HG03045 (cell line): ENCODE measurements around the gene KLHDC8A.
"Not testable (repeated sequence)": the region's sequence is repeated elsewhere in the genome, so short reads cannot be mapped to it uniquely, and the experiment has no call there.

Experiments
- ATAC-seq: cut with Tn5 transposase; IDR thresholded peaks from one replicate; pipeline ENCODE4 v1.9.1; 2021; ENCODE audit warnings: mild to moderate bottlenecking, moderate library complexity; ENCODE audit not compliant: unreplicated experiment

The KLHDC8A gene, protein sequence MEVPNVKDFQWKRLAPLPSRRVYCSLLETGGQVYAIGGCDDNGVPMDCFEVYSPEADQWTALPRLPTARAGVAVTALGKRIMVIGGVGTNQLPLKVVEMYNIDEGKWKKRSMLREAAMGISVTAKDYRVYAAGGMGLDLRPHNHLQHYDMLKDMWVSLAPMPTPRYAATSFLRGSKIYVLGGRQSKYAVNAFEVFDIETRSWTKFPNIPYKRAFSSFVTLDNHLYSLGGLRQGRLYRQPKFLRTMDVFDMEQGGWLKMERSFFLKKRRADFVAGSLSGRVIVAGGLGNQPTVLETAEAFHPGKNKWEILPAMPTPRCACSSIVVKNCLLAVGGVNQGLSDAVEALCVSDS

GRCh38 chr1:205356440-205357139 is at the start of gene KLHDC8A:
Gene KLHDC8A, minus strand, starts transcription at chr1:205356922. Its CDS starts 13,318 bp downstream, at chr1:205343604.
- ATAC-seq: no peak

DNA sequence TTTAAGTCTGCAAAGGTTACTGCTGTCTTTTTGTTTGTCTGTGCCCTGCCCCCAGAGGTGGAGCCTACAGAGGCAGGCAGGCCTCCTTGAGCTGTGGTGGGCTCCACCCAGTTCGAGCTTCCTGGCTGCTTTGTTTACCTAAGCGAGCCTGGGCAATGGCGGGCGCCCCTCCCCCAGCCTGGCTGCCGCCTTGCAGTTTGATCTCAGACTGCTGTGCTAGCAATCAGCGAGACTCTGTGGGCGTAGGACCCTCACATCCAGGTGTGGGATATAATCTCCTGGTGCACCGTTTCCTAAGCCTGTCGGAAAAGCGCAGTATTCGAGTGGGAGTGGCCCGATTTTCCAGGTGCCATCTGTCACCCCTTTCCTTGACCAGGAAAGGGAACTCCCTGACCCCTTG is 49.5 kb upstream of the KLHDC8A start:
- not testable (repeated sequence) for ATAC-seq

GRCh38 chr1:205404484-205404883 is 47.8 kb upstream of the KLHDC8A start:
- not testable (repeated sequence) for ATAC-seq

GRCh38 chr1:205398586-205398985 is 41.9 kb upstream of the KLHDC8A start:
- ATAC-seq: no peak

- no peak for ATAC-seq
Measured at GRCh38 chr1:205396967-205397616, 40.4 kb upstream of the KLHDC8A start.

GRCh38 chr1:205395616-205396015 is 38.9 kb upstream of the KLHDC8A start:
- no peak for ATAC-seq

DNA sequence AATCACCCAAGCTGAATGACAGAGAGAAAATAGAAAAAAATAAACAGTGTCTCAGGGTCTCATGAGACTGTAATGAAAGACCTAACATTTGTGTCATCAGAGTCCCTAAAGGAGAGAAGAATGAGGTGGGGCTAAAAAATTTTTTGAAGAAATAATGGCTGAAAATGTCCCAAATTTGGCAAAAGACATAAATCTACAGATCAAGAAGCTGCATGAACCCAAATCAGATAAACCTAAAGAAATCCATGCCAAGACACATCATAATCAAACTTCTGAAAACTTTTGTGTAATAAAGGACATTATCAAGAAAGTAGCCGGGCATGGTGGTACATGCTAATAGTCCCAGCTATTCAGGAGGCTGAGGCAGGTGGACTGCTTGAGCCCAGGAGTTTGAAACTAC is 35.9 kb upstream of the KLHDC8A start:
- no peak for ATAC-seq

DNA sequence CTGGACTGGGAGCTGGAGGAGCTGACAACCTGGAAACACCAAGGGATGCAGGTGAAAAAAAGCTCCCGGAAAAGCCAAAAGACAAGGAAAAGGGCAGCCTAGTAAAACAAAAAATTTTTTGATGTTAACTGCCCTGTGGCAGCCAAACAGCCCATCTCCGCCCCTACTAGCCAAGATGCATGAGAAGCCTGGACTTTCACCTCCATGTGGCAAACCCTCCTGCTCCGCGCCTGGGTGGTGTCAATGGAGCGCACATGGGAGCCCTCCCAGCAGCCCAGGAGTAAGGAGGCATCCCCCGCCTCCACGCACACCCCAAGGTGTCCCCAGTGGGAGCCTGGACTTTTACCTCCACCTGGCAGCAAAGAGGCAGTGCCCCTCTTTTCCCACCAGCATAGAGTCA is 34.7 kb upstream of the KLHDC8A start:
- no peak for ATAC-seq

DNA sequence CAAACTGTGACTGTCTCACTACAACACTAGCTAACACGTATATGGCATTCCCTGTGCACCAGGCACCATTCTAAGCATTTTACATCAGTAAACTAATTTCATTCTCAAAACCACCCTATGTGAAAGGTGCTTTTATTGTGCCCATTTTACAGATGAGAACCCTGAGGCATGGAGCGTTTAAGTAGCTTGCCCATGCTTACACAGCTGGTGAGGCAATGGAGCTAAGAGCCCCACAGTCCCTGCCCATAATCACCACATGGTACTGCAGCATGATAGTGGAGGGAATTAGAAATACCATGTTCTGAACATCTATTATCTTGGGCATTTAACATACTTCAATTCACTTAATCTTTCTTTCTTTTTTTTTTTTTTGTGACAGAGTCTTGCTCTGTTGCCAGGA is 31.1 kb upstream of the KLHDC8A start:
- ATAC-seq: no peak

GRCh38 chr1:205382990-205383389 is 26.3 kb upstream of the KLHDC8A start:
- ATAC-seq: not testable (repeated sequence)

GRCh38 chr1:205382561-205382960 is 25.8 kb upstream of the KLHDC8A start:
- ATAC-seq: no peak

DNA sequence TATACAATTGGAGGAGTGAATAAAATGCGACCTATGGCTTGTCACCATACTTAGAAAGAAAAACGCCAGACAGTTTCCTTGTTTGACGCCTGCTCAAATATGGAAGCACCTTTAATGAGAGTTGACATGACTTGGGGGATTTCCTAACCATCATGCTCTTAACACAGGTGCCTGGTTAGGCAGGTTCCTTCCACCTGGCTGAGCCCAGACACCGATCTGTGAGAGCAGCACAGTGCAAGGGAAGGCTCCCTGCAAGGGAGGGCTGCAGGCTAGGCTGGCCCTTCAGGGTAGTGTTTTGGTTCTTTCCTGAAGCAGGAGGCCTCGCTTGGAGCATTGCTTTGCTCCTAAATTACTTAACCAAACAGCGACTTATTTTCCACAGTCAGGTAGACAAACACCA is 24.6 kb upstream of the KLHDC8A start:
- no peak for ATAC-seq

GRCh38 chr1:205380882-205381281 is 24.2 kb upstream of the KLHDC8A start:
- no peak for ATAC-seq

DNA sequence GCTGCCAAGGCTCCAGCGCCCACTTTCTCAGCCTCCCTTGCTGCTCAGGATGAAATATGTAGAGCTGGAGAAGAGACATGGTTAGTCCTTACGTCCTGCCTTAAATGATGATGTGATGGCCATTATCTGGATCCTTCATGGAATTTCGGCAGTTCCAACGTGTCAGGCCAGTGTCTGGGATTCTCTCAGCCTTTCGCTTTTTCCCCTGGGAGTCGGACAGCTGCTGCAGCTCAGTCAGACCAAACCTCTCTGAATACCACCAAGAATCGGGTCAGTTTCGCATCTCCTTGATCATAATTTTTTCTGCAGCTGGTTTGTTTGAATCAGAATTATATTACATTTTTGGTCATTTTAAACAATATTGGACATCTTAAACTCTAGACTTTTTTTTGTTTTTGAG is 22.3 kb upstream of the KLHDC8A start:
- ATAC-seq: no peak

- ATAC-seq: no peak
Measured at GRCh38 chr1:205377355-205377754, 20.6 kb upstream of the KLHDC8A start.

GRCh38 chr1:205376739-205377138 is 20.0 kb upstream of the KLHDC8A start:
- no peak for ATAC-seq

GRCh38 chr1:205375835-205376545 is 19.3 kb upstream of the KLHDC8A start:
- no peak for ATAC-seq

DNA sequence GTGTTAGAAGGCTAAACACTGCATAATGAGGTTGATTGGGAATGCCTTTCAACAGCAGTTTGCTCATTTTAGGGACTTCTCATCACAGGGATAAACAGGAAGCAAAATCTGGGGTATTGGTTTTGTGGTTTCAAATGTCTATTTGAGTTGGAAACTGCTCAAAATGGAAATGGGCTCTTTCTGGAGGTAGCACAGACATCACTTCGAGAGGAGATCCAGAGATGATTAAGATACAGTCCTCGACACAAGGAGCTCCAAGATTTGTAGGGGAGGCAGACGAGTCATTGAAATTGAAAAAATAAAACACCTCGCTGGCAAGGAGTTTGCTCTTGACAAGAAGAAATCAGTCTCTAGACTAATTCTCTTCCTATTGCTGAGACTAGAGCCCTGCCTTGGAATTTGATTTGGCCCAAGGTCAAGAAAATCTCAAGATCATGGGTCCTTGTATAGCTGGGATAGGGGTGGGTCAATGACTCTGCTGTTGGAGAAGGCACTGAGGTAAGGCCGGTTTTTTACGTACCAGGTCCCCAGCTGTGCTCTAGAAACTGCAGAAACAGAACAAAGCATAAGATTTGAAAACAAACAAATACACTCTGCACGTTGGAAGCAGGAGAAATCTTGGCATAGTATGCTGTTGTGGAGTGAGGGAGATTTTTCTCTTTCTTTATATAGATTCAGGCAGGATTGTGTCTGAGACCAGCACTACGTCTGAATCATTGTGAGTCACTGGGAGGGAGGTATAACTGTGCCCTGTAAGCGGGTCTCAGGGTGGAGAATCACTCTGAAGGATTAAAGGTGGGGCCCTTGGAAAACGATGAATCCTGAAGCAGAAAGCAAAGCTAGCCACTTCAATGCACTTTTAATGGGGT is 17.7 kb upstream of the KLHDC8A start:
- no peak for ATAC-seq

DNA sequence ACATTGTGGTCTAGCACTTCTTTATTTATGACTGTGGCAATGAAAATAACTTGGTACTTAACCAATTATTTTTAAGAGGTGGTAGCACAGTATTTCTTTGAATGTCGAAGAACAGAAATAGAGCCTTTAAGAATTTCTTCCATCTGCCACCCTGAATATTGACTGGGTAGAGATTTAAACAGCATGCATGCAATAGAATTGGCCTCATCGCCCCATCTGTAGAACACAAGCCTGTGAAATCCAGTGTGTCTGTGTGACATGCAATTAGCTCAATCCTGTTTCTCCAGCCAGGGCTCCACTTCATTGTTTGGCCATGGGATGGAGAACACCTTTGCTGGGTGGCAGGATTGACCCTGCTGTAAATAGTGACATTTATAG is 17.1 kb upstream of the KLHDC8A start:
- ATAC-seq: no peak

DNA sequence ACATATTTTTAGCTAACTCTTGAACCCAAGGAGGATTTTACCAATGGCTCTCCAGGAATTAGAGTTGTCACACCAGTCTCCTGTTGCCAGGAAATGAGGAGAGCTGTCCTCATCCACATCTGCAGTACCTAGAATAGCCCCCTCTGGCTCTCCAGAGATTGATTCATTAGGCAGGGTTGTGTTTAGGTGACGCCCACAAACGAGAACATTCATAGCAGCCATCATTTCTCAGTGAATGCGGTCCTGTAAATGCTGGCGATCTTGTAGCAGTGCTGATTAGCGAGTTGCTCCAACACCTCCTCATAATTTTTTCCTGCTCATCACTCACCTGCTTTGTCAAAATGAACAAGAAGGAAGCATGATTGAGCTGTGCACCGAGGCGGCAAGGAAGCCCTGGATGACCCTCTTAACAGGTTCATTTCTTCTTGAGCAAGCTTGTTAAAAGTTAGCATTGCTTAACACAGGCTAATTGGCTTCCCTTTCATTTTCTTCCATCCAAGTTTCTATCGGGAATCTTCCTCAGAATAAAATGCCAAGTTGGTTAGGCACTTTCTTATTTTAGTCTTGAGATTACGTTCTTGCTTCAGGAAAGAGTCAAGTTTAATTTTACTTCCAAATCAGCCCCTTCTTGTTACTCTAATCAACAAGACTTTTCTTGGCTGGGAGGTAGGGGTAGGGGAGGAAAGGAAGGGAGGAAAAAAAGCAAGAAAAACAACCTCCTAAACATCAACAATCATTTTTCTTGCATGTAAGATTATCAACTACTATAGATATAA is 16.5 kb upstream of the KLHDC8A start:
- no peak for ATAC-seq
